NCI-H2196 (cell line): ENCODE data around the gene CLPTM1L.
"Not testable (repeated sequence)": the region's sequence is repeated elsewhere in the genome, so short reads cannot be mapped to it uniquely, and the experiment has no call there.

Experiments
- DNase-seq: peaks from one replicate; lab custom pipeline; 2025; ENCODE audit not compliant: unreplicated experiment; lab: John Stamatoyannopoulos, UW

The CLPTM1L gene

DNA sequence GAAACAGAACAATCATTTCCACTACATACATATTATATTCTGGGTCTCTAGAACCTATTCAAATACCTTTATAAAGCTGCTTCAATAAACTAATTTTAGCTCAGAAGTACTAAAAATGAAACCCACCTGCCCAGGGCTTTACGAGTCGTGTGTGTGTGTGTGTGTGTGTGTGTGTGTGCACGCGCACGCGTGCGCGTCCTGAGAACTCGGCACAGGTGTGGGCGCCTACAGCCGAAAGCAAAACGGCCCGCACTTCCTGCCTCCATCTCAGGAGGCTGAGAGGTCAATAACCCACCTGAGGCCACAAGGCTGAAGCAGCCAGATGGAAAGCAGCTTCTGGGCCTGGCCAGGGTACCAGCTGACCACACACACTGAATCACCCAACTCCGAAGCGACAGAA, 3.0 kb downstream of the CLPTM1L start:
- no peak for DNase-seq

GRCh38 chr5:1339818-1340210, 5.1 kb downstream of the CLPTM1L start:
- DNase-seq, result not testable (repeated sequence)

- not testable (repeated sequence) for DNase-seq
Measured at GRCh38 chr5:1339139-1339817, 5.6 kb downstream of the CLPTM1L start.

DNA sequence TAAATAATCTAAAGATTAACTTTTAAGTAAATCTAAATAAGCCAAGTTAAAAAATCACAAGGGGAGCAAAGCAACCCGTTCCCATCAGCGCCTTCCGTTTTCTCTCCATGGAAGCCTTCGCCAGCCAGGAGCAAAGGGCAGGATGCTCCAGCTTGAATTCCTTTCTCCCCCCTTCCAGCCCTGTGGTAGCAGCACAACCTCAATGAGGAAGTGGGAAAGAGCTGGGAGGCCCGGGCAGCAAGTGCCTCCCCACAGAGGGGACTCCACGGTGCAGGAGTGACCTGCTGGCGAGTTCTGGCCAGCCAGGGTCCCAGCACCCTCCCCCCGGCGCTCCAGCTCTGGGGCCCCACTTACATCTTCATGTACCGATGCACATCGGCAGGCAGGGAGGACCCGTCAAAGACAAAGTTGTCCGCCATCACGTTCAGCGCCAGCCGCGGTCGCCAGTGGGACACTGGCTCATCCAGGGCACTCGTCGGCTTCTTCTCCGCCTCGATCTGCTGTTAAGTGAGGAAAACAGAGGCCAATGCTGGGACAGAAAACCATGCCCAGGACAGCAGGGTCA, 6.3 kb downstream of the CLPTM1L start:
- DNase-seq, result no peak

GRCh38 chr5:1338196-1338490, 6.8 kb downstream of the CLPTM1L start:
- DNase-seq, result no peak

- no peak for DNase-seq
Measured at GRCh38 chr5:1337489-1338195, 7.3 kb downstream of the CLPTM1L start.

- no peak for DNase-seq
Measured at GRCh38 chr5:1336749-1337488, 8.0 kb downstream of the CLPTM1L start.

DNA sequence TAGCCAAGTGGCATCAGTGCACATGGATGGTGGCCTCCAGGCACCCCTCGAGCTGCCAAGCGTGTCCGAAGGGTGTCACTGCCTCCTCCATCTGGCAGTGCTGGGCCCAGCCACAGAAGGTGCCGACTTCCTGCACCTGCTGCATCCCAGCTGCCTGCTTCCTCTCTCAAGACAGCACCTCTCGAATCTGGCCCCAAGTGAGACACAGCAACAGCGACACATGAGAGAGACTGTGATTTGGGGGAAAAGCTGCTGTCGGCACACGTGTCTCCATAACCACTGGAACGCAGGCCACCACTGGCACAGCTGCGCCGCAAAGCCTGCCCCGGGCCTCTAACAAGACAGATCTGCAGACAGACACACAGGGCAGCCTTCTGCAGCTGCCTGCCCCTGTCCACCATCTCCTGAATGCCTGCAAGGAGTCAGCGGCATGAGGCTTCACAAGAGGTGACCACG, 8.8 kb downstream of the CLPTM1L start:
- DNase-seq, result no peak

DNA sequence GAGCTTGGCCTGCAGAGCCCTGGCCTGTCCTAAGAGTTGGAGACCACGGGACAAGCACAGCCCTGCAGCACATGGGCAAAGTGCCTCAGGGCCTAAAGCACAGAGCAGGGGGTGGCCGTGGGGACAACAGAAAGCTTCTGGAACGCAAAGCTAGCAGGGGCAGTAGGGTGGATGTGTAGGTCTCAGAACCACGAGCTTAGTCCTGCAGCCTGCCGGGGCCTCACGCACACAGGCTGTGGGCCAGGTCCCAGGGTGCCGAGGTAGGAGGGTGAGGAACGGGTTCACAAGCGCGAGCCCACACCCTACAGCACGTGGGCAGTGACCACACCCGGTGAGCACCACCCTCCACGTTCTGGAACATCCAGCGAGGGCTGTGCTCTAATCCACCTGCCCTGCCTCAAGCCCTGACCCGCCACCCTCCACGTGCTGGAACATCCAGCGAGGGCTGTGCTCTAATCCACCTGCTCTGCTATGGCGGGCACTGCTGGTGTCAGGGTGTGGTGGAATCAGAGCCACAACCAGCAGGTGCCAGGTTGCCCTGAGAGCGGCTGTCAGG, 9.3 kb downstream of the CLPTM1L start:
- DNase-seq, result no peak

- DNase-seq, result no peak
Measured at GRCh38 chr5:1334831-1335539, 9.9 kb downstream of the CLPTM1L start.

- DNase-seq, result no peak
Measured at GRCh38 chr5:1333986-1334385, 10.9 kb downstream of the CLPTM1L start.

DNA sequence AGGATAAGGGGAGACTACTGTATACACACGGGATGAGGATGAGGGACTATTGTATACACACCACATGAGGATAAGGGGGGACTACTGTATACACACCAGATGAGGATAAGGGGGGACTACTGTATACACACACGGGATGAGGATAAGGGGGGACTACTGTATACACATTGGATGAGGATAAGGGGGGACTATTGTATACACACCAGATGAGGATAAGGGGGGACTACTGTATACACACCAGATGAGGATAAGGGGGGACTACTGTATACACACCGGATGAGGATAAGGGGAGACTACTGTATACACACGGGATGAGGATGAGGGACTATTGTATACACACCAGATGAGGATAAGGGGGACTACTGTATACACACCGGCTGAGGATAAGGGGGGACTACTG, 11.6 kb downstream of the CLPTM1L start:
- not testable (repeated sequence) for DNase-seq

GRCh38 chr5:1332461-1333001, 12.4 kb downstream of the CLPTM1L start:
- no peak for DNase-seq

DNA sequence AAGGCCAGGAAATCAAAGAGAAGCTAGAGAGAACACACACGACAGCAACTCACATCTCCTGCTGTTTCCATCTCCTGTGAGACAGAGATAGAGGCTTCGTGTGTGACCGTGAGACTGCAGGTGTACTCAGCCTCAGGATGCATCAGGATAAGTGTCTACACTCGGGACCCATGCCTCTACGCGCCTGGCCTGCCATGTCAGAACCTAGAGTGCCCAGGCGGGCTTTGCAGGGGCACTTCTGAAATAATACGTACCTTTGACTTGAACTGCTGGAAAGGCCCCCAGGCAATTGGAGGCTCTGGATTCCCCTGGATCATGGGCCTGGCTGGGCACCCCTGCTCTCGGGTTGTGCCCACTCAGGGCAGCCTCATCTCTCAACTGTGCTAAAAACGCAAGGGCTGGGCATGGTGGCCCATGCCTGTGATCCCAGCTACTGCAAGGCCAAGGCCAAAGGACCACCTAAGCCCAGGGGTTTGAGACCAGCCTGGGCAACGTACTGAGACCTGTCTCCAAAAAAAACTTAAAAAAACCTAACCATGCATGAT, 13.0 kb downstream of the CLPTM1L start:
- DNase-seq, result no peak

DNA sequence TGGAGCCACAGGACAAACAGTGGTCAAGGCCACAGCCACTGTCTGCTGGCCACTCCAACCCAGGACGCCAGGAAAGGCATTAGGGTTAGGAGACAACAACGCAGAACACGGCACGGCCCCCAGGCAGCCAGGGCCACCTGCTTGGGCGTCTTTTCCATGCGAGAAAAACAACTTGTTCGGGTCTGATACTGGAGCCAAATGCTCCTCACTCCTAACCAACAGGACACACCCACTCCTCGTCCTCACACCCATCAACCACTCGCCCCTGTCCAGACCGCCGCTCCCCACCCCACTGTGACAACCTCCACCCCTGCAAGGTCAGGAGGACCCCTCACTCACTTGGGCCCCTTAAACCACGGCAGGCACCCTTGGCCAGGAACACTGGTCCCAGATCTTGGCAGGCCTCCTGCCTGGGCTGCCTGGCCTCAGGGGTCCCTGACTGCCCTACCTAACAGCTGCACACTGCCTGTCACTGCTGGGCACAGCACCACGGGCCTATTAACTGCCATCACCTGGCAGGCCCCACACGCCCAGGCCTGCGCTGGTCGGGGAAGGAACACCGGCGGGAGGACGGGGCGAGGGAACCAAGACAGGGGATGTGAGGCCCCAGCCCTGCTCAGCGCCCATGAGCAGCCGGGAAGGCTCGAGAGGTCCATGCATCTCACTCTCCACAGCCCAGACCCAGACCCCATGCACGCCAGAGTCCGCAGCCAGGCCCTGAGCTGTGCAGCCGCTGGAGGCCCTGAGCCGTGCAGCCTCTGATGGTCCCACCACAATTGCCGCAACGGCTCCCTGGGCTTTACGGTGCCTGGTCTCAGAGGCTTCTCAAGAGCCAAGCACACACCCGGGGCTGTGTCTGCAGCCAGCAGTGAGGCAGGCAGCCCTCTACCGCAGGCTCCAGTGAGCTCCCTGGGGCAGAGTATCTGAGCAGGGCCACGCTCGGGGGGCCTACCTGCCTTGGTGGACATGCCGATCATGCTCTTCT, 13.8 kb downstream of the CLPTM1L start:
- DNase-seq, result no peak

DNA sequence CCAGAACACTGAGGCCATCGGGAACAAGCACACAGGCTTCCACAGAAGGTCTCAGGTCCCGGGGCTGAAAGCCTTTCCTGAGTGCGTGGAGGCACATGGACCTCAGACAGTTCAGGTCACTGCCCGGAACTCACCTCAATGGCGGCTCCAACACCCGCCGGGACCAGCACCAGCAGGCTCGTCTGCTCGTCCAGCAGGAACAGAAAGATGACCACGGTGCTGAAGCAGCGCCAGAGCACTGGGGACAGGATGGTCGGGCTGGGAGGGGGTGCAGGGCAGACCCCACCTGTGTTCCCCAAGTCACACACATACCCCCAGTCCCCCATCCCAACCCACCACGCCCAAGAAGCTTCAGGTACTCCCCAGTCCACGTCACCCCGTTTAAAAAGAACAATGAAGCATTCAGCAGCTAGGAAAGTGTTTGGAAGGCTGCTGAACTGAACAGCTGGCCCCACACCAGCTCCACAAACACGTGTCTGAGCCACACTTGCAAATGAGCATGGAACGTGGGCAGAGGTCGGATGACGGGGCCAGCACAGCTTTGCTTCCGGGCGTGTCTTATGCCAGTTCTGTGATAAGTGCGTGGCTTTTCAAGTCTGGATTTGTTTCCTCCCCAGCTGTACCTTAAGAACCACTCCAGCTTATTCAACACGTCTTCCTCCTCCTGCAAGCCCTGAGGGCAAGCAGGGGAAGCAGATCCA, 14.6 kb downstream of the CLPTM1L start:
- DNase-seq, result no peak

- DNase-seq, result no peak
Measured at GRCh38 chr5:1329111-1329579, 15.8 kb downstream of the CLPTM1L start.
